SK-N-SH (cell line): Measurements from ENCODE around the gene KCTD7. TPM values are rescaled to one million over a fixed set of nuclear protein-coding genes. Genes with fewer than 3 reads are reported as not detected.

Experiments used
- CTCF ChIA-PET: fragments of 300-600, 350-600 bp; formaldehyde crosslinking; extraction: SDS; loops from one replicate; lab custom pipeline; 2021; lab: Yijun Ruan, JAX
- POLR2A ChIA-PET: fragments of 350-600 bp; sonication (Branson Sonifier 250); formaldehyde crosslinking; extraction: SDS; loops from one replicate; lab custom pipeline; 2020; ENCODE audit warnings: antibody characterized with exemption, inconsistent platforms; lab: Yijun Ruan, JAX
- DNase-seq: peaks from one replicate; pipeline ENCODE4 v3.0.0; 2012
- H2AFZ ChIP-seq: fragments of 200-600 bp; sonication (generic); 2 replicates; pipeline ENCODE4 v1.8.1; 2016; ENCODE audit warnings: antibody characterized with exemption, mild to moderate bottlenecking, low read depth
- H3F3A ChIP-seq: fragments of 200-600 bp; sonication (generic); replicated peaks from 2 replicates; pipeline ENCODE3; 2016; ENCODE audit warnings: antibody characterized with exemption, mild to moderate bottlenecking; ENCODE audit not compliant: insufficient read depth
- H3K27ac ChIP-seq, 2 experiments: fragments of 200-500 bp in 1 of 2; fragments of 200-600 bp in 1 of 2; sonication (Bioruptor generic) in 1 of 2; sonication (generic), shearing (Covaris generic) in 1 of 2; 2 replicates each; pipeline versions ENCODE4 v1.5.1 to v1.6.1; 2014 to 2016; ENCODE audit warnings: low read depth in 2 of 2, inconsistent platforms in 1 of 2, low read length in 1 of 2, mild to moderate bottlenecking in 1 of 2, mixed read lengths in 1 of 2
- H3K27me3 ChIP-seq: fragments of 200-600 bp; sonication (generic), shearing (Covaris generic); 2 replicates; pipeline ENCODE4 v1.6.1; 2016; ENCODE audit warnings: mixed run types; ENCODE audit not compliant: insufficient read depth
- H3K36me3 ChIP-seq, 2 experiments: fragments of 200-500 bp in 1 of 2; fragments of 200-600 bp in 1 of 2; sonication (Bioruptor generic) in 1 of 2; sonication (generic) in 1 of 2; replicated peaks in 1 of 2; 2 replicates each; pipeline versions ENCODE3 to v1.5.1; 2014 to 2016; ENCODE audit warnings: low read length in 1 of 2, mild to moderate bottlenecking in 1 of 2; ENCODE audit not compliant: insufficient read depth in 2 of 2, control insufficient read depth in 1 of 2
- H3K4me1 ChIP-seq, 2 experiments: fragments of 200-500 bp in 1 of 2; fragments of 200-600 bp in 1 of 2; sonication (Bioruptor generic) in 1 of 2; sonication (generic), shearing (Covaris generic) in 1 of 2; 2 replicates each; pipeline versions ENCODE4 v1.5.1 to v1.6.1; 2014 to 2016; ENCODE audit warnings: low read depth in 1 of 2, low read length in 1 of 2, mixed run types in 1 of 2; ENCODE audit not compliant: insufficient read depth in 2 of 2, control insufficient read depth in 1 of 2
- H3K4me2 ChIP-seq: fragments of 200-600 bp; sonication (generic), shearing (Covaris generic); 2 replicates; pipeline ENCODE4 v1.6.1; 2017; ENCODE audit warnings: mixed run types
- H3K4me3 ChIP-seq, 2 experiments: fragments of 200-500 bp in 1 of 2; fragments of 200-600 bp in 1 of 2; sonication (Bioruptor generic) in 1 of 2; sonication (generic), shearing (Covaris generic) in 1 of 2; 2 replicates each; pipeline versions ENCODE4 v1.5.1 to v1.8.1; 2014 to 2016; ENCODE audit warnings: low read depth in 2 of 2, inconsistent platforms in 1 of 2, low read length in 1 of 2, mild to moderate bottlenecking in 1 of 2, mixed read lengths in 1 of 2, moderate library complexity in 1 of 2
- H3K79me2 ChIP-seq: fragments of 200-600 bp; sonication (generic); 2 replicates; pipeline ENCODE4 v1.8.1; 2017; ENCODE audit warnings: mild to moderate bottlenecking; ENCODE audit not compliant: insufficient read depth
- H3K9ac ChIP-seq: fragments of 200-600 bp; sonication (generic); 2 replicates; pipeline ENCODE4 v1.6.1; 2017; ENCODE audit warnings: mixed run types
- H3K9me2 ChIP-seq: fragments of 200-600 bp; sonication (generic); 2 replicates; pipeline ENCODE4 v1.6.1; 2017; ENCODE audit warnings: mixed run types
- H3K9me3 ChIP-seq: fragments of 200-600 bp; sonication (generic); 2 replicates; pipeline ENCODE4 v1.6.1; 2017; ENCODE audit warnings: mixed run types, mild to moderate bottlenecking, moderate library complexity
- H4K20me1 ChIP-seq: fragments of 200-600 bp; sonication (generic); 2 replicates; pipeline ENCODE4 v1.6.1; 2017; ENCODE audit warnings: mild to moderate bottlenecking, mixed run types; ENCODE audit not compliant: insufficient read depth
- CTCF ChIP-seq: fragments of 200-600 bp; sonication (generic); IDR thresholded peaks from 2 replicates; pipeline ENCODE4 v1.6.1; 2017; ENCODE audit warnings: antibody characterized with exemption, mild to moderate bottlenecking, moderate library complexity
- FOXJ3 ChIP-seq: sonication (generic); formaldehyde crosslinking; IDR thresholded peaks from 2 replicates; pipeline ENCODE4 v1.5.1; 2020; ENCODE audit warnings: mild to moderate bottlenecking, missing genetic modification reagents
- FOXM1 ChIP-seq: IDR thresholded peaks from 2 replicates; pipeline ENCODE4 v1.4.0; 2012; ENCODE audit warnings: low read depth, mild to moderate bottlenecking
- GABPA ChIP-seq: IDR thresholded peaks from 2 replicates; pipeline ENCODE4 v1.4.0; 2012; ENCODE audit warnings: low read depth, mild to moderate bottlenecking
- JUND ChIP-seq: IDR thresholded peaks from 2 replicates; pipeline ENCODE4 v1.4.0; 2012
- MEF2A ChIP-seq: IDR thresholded peaks from 2 replicates; pipeline ENCODE4 v1.4.0; 2012; ENCODE audit warnings: low read depth, borderline replicate concordance
- NRF1 ChIP-seq: IDR thresholded peaks from 2 replicates; pipeline ENCODE4 v1.6.1; 2012; ENCODE audit warnings: low read depth, mild to moderate bottlenecking, low read length
- PBX3 ChIP-seq: IDR thresholded peaks from 2 replicates; pipeline ENCODE4; 2012
- RAD21 ChIP-seq: IDR thresholded peaks from 2 replicates; pipeline ENCODE4 v1.6.1; 2012; ENCODE audit warnings: mild to moderate bottlenecking, low read length
- RCOR1 ChIP-seq: fragments of 150-350 bp; IDR thresholded peaks from 2 replicates; pipeline ENCODE4 v1.6.1; 2017; ENCODE audit warnings: antibody characterized with exemption, low read length
- REST ChIP-seq: IDR thresholded peaks from 2 replicates; pipeline ENCODE4 v1.6.1; 2012; ENCODE audit warnings: mild to moderate bottlenecking, low read depth, low read length, moderate library complexity
- RXRA ChIP-seq: IDR thresholded peaks from 2 replicates; pipeline ENCODE4 v1.4.0; 2012; ENCODE audit warnings: low read depth, mild to moderate bottlenecking, borderline replicate concordance
- SMC3 ChIP-seq: IDR thresholded peaks from 2 replicates; pipeline ENCODE4 v1.6.1; 2012; ENCODE audit warnings: low read depth, low read length, improper control_type of control experiment
- TAF1 ChIP-seq: IDR thresholded peaks from 2 replicates; pipeline ENCODE4 v1.6.1; 2012; ENCODE audit warnings: low read depth, mild to moderate bottlenecking, low read length, moderate library complexity, borderline replicate concordance
- TCF12 ChIP-seq: IDR thresholded peaks from 2 replicates; pipeline ENCODE4 v1.4.0; 2012
- USF1 ChIP-seq: IDR thresholded peaks from 2 replicates; pipeline ENCODE4 v1.4.0; 2012; ENCODE audit warnings: low read depth, borderline replicate concordance
- USF2 ChIP-seq: fragments of 150-350 bp; IDR thresholded peaks from 2 replicates; pipeline ENCODE4 v1.6.1; 2017; ENCODE audit warnings: antibody characterized with exemption, low read length, low read depth, borderline replicate concordance
- ZBTB33 ChIP-seq: IDR thresholded peaks from 2 replicates; pipeline ENCODE4 v1.4.0; 2012; ENCODE audit warnings: low read depth, borderline replicate concordance
- WGBS: methylation state at CpG from one replicate; pipeline ENCODE4 v1.1.6; 2017; ENCODE audit warnings: low lambda C conversion rate; 5-methylcytosine and 5-hydroxymethylcytosine counted together
- polyA plus RNA-seq, 3 experiments: library from polyadenylated mRNA; depleted of rRNA; stranded (reverse); fragments of >200 nt; gene quantifications; 2 replicates each; pipeline ENCODE4 v1.2.3, GENCODE V29; 2012

Gene KCTD7
- polyA plus RNA-seq, 1 of the 3 experiments (the other 2 are of a cell fraction) = 19.5 TPM

GRCh38 chr7:66666313-66666952, 37.8 kb downstream of the KCTD7 start:
- ChIA-PET POLR2A (interaction anchor here (1.0 to 1.2 kb wide), 2 partner anchors 11 to 16 kb away, joined by 3 read pairs; no protein-coding TSS in a partner anchor), CTCF (no interaction called here)
- no peaks in the 10 kb centered on the region for H3F3A ChIP-seq
- TF ChIP-seq ZBTB33 (no peak), FOXJ3 (CRISPR knock-in tag) (no peak), RXRA (no peak), FOXM1 (no peak), CTCF (no peak), PBX3 (no peak), RAD21 (no peak), SMC3 (no peak), NRF1 (no peak), USF2 (no peak), TCF12 (no peak), USF1 (no peak), REST (no peak), TAF1 (no peak), JUND (no peak), GABPA (no peak), MEF2A (no peak), RCOR1 (no peak)
- H3K4me1 ChIP-seq = no peaks in the 10 kb centered on the region; a peak in 1 of 4 replicates
- no peak overlapping the region for H3K9ac ChIP-seq
- WGBS = 93% methylated on average over 6 of the region's 8 CpGs
- H3K4me2 ChIP-seq = no peak overlapping the region
- no peaks in the 10 kb centered on the region for H3K9me2 ChIP-seq
- H3K9me3 ChIP-seq = no peaks in the 10 kb centered on the region
- H3K27ac ChIP-seq = no peak overlapping the region
- no peak overlapping the region for H2AFZ ChIP-seq
- H3K79me2 ChIP-seq = peaks cover 43% of the 10 kb centered on the region
- H4K20me1 ChIP-seq = peaks cover 15% of the 10 kb centered on the region
- peak; percentile 26 for DNase-seq
- H3K4me3 ChIP-seq = no peak overlapping the region
- H3K27me3 ChIP-seq = no peaks in the 10 kb centered on the region
- H3K36me3 ChIP-seq = no peaks in the 10 kb centered on the region
